ENCODE data around the gene C4orf50. TPM values are rescaled to one million over a fixed set of nuclear protein-coding genes. Genes with fewer than 3 reads are reported as not detected.

C4orf50 gene
- total RNA-seq, 1 donor: not detected

DNA sequence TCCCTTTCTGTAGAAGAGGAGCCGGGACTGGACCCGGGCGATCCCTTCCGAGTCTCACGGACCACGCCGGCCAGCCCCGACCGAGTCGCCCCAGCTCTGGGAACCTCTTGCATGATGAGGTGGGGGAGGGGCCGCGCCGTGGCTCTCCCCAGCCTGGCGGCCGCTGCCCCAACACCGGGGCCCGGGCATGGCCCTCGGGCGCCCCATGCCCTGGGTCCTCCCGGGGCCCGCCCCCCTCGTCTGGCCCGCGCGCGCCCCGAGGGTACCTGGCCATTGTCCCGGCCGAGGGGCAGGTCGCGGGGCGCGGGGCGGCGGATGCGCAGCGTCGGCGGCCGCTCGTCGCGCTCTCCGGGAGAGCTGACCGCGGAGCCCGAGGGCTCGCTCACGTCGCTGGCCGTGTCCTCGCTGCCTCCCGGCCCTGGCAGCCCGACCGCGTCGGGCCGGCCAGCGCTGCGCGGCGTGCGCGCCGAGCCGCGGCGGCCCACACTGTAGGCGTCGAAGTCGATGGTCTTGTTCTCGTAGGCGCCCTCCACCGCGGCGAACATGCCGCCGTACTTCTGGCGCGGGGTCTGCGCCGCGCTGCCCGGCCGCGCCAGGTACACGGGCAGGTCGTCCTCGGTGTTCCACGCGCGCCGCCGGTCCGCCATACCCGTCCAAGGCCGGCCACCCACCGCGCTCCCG is 125.8 kb downstream of the C4orf50 start:
- TF ChIP-seq, protein P1, sequence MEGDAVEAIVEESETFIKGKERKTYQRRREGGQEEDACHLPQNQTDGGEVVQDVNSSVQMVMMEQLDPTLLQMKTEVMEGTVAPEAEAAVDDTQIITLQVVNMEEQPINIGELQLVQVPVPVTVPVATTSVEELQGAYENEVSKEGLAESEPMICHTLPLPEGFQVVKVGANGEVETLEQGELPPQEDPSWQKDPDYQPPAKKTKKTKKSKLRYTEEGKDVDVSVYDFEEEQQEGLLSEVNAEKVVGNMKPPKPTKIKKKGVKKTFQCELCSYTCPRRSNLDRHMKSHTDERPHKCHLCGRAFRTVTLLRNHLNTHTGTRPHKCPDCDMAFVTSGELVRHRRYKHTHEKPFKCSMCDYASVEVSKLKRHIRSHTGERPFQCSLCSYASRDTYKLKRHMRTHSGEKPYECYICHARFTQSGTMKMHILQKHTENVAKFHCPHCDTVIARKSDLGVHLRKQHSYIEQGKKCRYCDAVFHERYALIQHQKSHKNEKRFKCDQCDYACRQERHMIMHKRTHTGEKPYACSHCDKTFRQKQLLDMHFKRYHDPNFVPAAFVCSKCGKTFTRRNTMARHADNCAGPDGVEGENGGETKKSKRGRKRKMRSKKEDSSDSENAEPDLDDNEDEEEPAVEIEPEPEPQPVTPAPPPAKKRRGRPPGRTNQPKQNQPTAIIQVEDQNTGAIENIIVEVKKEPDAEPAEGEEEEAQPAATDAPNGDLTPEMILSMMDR (IDR thresholded peaks at IDR 0.05; ENCODE audit: insufficient read depth, low read length): no peak
- DNase-seq (ENCODE audit: low read depth): no peak
- H3K4me3 ChIP-seq (ENCODE audit: low read depth, low read length): no peak overlapping the region

DNA sequence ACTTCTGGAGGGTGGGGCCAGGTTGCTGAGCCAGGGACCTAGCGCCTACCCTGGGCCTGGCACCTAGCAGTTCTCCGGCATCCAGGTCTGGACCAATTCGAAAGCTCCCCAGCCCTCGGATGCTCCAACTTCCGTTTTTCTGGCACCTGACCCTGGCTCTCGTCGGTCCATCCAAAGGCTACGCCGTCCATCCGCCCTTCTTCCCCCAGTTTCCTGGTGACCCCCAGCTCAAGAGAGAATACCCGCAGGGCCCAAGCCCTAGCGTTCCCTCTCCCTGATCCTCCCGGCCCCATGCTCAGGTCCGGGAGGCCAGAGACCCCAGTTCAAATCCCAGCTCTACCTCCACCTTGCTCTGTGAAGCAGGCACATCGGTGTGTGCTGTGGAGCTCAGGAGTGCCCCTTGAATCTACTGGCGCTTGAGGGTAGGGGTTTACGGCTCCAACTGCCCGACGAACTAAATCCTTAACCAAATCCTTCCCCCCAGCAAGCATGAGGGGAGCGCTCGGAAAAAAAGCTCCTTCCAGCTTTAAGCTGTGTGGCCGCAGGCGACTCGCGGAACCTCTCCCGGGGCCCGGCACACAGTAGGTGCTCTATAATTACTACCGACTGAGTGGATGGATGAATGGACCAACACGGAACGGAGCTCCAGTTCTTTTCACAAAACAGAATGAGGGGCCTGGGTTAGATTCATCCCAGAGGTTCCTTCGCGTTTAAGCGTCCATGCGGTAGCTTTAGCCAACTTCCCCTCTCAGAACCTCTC is 126.5 kb downstream of the C4orf50 start:
- no peak for DNase-seq (ENCODE audit: low read depth)
- no peak overlapping the region for H3K4me3 ChIP-seq (ENCODE audit: low read depth, low read length)

DNA sequence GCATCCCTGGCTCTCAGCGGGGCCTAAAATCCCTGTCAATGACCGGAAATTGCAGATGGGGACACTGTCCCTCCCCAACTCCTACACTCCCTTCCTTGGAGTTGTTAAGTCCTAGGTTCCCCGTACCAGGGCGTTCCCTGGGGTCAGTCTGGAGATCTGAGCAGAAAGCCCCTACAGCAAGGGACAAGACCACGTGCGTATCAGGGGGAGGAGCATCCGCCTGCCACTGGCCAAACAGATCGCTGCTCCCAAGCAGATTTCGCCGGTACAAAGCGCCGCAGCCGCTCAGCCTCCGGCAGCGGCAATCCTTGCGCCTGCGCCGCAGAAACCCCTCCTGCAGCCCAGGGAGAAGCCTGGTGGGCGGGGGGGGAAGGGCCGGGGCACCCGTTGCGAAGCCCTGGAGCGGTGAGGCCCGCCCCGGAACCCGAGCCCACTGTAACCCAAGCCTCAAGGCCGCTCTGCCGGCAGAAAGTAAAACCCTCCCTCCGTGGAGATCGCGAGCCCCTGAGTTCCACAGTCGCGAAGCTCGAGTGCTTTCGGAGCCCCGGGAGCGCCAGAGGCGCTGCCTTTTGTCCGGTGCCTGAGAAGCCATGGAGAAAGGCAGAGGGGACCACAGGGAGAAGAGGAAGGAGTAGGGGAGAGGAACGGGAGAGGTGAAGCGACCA is 128.0 kb downstream of the C4orf50 start:
- no peak overlapping the region for H3K4me3 ChIP-seq (ENCODE audit: low read depth, low read length)
- DNase-seq (ENCODE audit: low read depth): no peak
- TF ChIP-seq, protein P1 (IDR thresholded peaks at IDR 0.05; ENCODE audit: insufficient read depth, low read length): no peak

More for the DNA sequence above, 126.5 kb downstream of the C4orf50 start:
- TF ChIP-seq, protein P1 (IDR thresholded peaks at IDR 0.05; ENCODE audit: insufficient read depth, low read length): no peak

DNA sequence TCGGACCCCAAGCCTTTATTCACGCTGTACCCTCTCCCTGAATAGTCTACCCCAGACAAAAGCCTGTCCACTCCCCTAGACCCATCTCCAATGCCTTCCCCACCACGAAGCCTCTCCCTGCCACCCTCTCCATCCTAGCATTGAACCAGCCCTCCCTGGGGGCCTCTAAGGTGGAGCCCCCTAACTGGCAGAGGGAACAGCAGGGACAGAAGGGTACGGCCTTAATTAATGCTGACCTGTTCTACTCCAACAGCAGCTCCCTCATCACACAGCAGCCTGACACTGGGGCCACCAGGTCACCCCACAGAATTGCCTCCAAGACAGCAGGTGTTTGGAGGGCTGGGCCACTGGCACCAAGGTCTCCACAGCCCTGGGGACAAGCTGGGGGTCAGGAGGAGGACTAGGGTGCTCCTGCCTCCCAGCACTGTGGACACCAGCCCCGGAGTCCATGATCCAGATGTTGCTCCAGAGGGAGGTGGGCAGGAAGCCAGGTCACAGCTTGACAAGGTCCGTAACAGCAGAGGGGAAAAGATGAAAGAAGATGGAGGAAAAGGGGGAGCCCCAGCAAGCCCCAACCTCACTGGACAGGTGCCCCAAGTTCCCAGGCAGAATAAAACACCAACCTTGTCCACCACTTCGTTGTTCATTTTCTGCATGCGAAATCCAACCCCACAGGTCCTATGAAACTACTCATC is 129.1 kb downstream of the C4orf50 start:
- TF ChIP-seq, protein P1 (IDR thresholded peaks at IDR 0.05; ENCODE audit: insufficient read depth, low read length): no peak
- H3K4me3 ChIP-seq (ENCODE audit: low read depth, low read length): no peak overlapping the region
- DNase-seq (ENCODE audit: low read depth): no peak

DNA sequence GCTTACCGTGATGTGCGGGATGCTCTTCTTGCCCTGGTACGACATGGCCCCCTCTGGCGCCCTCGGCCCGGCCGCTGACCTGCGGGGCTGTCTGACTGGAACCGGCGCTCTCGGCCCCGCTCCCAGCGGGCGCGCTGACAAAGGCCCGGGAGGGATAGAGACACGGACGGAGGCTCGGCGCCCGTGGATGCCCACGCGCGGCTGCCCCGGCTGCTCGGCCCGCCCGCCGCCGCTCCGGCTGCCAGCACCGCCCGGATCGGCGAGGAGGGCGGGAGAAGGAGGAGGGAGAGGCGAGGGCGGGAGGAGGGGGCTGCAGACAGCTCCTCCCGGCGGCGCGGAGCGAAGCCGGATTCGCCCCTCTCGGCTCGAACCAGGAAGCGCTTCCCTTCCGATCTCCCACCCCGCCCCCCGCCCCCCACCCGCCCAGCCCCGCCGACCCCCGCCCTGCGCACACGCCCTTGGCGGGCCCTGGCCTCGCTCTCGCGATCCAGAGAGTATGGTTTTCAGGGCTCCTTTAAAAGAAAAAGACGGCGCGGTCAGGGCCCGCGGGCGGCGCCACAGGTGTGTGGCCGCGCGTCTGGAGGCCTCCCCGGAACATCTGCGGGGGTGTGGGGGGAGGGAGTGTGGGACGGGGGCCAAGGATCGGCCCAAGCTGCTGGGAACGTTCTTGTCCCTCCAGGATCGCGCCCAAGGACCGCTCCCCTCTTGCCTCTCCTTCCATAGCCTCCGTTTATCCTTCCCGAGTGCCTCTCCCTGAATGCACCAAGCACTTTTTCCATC is 129.8 kb downstream of the C4orf50 start:
- TF ChIP-seq, protein P1 (IDR thresholded peaks at IDR 0.05; ENCODE audit: insufficient read depth, low read length): no peak
- H3K4me3 ChIP-seq (ENCODE audit: low read depth, low read length): no peak overlapping the region
- DNase-seq (ENCODE audit: low read depth): no peak
